ENCODE data around the gene ROM1.

Gene ROM1

GRCh38 chr11:62588966-62589637, 24.0 kb upstream of the ROM1 start:
- DNase-seq, result no peak

GRCh38 chr11:62591448-62592145, 21.5 kb upstream of the ROM1 start, which contains the start of gene TUT1:
TSS of gene TUT1 (minus strand) at chr11:62591523. CDS start at chr11:62591485, 38 bp downstream.
- DNase-seq, result peak; percentile 99

DNA sequence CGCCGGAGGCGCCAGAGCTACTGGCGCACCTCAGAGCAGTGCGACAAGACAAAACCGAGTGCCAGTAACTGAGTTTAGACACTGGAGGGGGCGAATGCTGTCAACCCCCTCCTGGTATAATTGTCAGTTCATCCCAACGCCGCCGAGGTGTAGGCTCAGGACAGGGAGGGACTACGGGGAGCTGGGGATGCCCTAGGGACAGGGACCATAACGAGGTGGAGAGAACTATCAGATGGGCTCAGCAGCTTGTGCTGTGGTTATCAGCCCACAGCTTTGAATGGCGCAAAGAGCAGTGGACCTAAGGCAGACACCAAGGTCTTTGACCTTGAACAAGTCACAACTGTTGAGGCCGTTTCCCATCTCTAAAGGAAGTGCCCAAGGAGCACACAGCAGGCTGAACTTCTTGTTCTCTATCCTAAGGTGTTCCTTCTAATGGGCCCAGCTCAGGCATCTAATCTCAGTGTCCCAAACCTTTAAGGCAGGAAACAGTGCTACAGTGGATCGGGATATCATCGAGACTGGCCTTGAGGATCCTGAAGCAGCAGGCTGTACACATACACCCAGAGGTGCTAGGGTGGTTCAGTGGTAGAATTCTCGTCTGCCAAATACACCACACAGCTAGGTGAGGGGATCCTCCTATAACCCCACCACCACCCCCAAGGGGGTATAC, 20.8 kb upstream of the ROM1 start:
- DNase-seq, result no peak

DNA sequence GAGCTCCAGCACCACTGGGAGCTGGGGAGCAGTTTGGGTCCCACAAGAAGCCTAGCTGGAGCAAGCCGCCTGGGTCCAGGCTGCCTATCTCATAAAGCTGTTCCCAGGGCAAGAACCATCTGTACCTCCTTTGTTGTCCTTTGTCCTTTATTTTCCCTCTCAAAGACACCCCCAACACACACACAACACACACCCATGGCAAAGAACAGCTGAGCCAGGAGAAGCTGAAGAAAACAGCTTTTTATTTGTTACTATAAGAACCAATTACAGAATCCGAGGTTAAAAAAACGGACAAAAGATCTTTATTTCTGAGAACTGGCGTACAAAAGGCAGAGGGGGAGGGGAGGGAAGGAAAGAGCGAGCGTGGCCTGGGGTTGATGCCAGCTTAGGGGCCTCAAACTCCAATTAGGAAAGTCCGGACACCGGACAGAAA, 20.1 kb upstream of the ROM1 start:
- no peak for DNase-seq

GRCh38 chr11:62593434-62594044, 19.5 kb upstream of the ROM1 start:
- DNase-seq, result peak; percentile 39

GRCh38 chr11:62595124-62595523, 17.9 kb upstream of the ROM1 start:
- DNase-seq, result no peak

GRCh38 chr11:62599069-62599696, 13.9 kb upstream of the ROM1 start:
- peak; percentile 88 for DNase-seq

- DNase-seq, result no peak
These were observed 13.2 kb upstream of the ROM1 start for GRCh38 chr11:62599901-62600300.

GRCh38 chr11:62600367-62601121, 12.5 kb upstream of the ROM1 start:
- no peak for DNase-seq

GRCh38 chr11:62601122-62601371, 12.0 kb upstream of the ROM1 start:
- DNase-seq, result no peak

GRCh38 chr11:62601372-62602140, 11.5 kb upstream of the ROM1 start, which contains the start of gene MTA2:
TSS of gene MTA2 (minus strand) at chr11:62601865. CDS start at chr11:62601450, 415 bp downstream.
- peak; percentile 97 for DNase-seq

DNA sequence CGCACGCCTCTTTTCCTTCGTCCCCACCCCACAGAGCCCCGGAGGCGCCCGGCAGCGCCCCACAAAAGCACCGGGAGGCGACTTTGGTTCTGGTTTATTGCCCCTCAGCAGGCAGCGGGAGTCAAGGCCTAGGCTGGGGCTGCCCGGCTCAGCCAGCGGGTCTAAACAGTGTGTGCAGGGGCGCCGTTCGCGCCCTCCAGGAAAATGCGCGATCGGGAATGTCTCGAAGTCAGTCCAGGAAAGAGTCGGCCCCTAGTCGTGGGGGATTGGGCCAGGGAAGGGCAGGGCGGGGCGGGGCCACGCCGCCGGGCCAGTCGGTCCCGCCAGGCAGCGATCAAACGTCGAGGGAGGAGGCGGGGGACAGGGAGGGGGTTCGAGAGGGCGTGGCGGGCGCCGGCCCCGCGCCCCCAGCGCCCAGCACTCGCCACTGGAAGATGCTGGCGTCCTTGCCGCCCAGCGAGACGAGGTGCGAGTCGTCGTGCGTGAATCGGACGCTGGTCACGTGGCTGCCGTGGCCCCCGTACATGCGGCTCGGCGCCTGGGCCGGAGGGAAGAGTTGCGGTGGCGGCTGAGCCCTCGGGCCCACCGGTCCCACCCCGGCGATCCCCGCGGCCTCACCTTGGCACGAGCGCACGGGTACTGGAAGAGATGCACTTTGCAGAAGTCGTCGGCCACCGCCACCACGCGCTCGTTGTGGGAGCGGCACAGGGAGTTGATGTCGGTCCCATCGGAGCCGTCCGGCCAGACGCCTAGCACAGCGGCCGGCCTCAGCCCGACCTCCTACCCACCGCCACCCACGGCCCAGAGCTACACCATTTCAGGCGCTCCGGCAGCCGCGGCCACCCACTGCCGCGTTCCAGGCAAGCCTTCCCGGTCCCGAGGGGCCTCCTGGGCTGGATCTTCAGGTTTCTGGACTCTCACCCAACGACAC, 10.7 kb upstream of the ROM1 start:
- peak; percentile 72 for DNase-seq

DNA sequence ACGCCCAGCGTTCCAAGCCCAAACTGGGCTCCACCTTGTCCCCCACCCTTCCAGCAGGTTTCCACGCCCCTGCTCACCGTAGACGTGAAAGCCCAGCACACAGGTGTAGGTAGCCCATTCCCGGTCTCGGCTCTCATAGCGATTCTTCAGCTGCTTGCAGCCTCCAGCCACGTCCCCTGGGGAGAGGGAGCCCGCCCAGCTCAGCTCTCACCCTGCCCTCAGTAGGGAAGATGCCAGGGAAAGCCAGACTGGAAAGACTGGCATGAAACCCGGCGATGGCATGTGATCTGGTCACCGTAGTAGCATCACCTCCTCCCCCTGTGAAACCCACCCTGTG, 10.0 kb upstream of the ROM1 start:
- DNase-seq, result no peak

GRCh38 chr11:62603776-62604299, 9.2 kb upstream of the ROM1 start:
- DNase-seq, result no peak

- peak; percentile 11 for DNase-seq
These were observed 8.5 kb upstream of the ROM1 start for GRCh38 chr11:62604460-62605120.

- no peak for DNase-seq
These were observed 7.6 kb upstream of the ROM1 start for GRCh38 chr11:62605467-62605866.

DNA sequence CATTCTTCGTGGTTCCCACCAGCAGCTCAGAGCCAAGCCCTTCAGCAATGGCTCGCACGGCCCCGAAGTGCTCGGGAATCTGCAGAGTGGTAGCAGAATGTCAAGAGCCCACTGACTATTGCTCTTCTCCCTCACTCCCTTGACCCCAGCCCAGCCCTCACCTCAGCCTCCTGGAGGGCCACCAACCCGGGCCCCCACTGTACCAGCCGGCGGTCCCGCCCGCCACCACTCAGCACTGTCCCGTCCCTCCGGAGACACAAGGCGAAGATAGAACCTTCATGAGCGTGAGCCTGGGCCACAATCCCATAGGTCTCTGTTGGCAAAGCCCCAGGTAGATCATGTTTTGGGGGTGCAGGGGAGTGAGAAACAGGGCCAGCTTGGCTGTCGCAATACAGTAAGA, 7.2 kb upstream of the ROM1 start:
- DNase-seq, result no peak

- no peak for DNase-seq
These were observed 5.3 kb upstream of the ROM1 start for GRCh38 chr11:62607714-62608113.

GRCh38 chr11:62608776-62609175, 4.3 kb upstream of the ROM1 start:
- DNase-seq, result no peak

GRCh38 chr11:62610403-62610802, 2.7 kb upstream of the ROM1 start:
- DNase-seq, result no peak
